Fibroblast of skin of left biceps (primary cell): ENCODE data around the gene OR2C3.
"Not testable (repeated sequence)": the region's sequence is repeated elsewhere in the genome, so short reads cannot be mapped to it uniquely, and the experiment has no call there.

Experiments used
- DNase-seq, 2 experiments: peaks; one replicate each; pipeline ENCODE4 v3.0.0-alpha.2; 2013; ENCODE audit warnings: low read depth in 2 of 2

OR2C3 gene

DNA sequence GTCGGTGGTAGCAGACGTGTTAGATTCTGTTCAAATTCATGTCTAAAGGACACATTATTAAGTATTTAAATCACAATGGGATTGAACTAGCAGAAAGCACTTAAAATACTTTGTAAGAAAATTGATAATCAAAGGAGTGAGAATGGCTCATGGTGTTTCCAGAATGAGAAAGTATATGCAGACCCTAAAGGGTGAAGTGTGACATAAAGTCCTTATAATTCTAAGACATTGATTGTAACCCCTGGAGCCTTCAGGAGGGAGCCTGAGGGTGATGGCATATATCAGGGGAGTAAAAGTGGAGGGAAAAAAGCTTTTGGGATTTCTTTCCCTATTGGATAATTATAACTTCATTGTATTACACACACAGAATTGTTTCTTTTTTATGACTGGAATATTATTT lies at the start of gene OR2C3:
Gene OR2C3, minus strand, starts transcription at position 101 of the 400 bp plus-strand sequence. CDS start 3,929 bp downstream, outside the sequence.
- DNase-seq, result no peak

DNA sequence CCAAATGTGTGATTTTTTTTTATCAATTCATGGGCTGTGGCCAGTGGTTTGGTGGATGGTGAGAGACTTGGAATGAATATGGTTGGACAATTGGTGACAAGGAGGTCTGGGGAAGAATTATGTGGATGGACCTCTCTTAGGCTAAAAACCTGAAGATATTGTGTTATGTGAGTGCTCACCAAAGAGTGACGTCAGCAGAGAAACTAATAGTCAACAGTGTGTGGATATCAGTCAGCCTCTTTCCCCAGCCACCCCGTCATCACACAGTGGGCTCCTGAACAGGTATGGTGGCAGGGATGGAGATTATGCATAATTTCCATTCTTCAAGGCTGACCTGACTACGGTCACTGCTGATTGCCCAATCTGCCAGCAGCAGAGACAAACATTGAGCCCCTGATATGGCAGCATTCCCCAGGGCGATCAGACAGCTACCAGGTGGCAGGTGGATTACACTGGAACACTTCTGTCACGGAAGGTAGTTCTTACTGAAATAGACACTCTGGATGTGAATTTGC lies 42.8 kb upstream of the OR2C3 start:
- DNase-seq, result no peak

DNA sequence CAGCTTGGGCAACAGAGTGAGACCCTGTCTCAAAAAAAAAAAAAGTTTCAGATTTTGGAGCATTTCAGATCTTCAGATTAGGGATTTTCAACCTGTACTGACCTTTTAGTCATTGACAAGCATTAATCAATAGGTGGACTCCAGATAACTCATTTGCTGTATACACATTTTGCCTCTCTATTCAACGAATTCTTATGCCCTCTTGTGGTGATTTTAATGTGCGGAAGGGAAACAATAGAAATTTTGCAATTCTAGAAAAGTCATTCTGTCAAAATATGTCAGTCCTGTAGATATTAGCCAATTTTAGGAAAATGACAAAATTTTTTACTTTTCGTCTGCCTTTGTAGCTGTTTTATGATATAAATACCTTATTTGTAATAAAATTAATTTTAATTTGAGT lies 40.3 kb upstream of the OR2C3 start:
- DNase-seq, result no peak

DNA sequence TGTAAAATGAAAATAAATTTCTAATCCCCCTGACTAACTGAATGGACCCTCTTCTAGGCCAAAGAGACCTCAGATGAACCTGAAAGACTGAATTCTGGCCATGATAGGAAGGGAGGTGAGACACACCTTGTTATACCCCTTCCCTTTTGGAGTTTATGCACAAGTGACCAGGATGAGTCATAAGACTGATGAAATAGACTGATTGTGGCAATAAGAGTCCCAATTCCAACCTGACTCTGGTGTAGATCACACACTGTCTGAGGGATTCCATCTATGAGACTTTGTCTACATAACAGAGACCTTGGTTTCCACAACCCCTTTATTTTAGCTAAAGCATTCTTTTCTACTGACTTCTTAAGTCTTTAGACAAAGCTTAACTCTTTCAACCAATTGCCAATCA lies 38.4 kb upstream of the OR2C3 start:
- DNase-seq, result no peak

DNA sequence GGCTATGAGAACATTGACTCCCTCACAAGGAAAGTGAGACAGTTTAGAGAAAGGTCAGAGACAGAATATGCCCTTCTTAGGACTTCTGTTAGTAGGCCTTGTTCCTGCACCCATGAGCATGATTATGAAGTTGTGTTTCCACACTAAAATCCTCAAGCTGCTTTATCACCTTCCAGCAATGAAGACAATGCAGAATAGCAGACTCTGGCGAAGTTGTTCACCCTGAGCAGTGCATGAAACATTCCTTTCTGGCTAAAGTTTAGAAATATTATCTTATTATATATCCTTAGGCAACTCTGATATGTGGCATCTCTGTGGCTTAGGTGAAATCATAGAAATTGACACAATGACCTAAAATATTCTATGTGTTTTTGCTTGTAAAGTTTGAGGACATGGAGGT lies 38.0 kb upstream of the OR2C3 start:
- no peak for DNase-seq

DNA sequence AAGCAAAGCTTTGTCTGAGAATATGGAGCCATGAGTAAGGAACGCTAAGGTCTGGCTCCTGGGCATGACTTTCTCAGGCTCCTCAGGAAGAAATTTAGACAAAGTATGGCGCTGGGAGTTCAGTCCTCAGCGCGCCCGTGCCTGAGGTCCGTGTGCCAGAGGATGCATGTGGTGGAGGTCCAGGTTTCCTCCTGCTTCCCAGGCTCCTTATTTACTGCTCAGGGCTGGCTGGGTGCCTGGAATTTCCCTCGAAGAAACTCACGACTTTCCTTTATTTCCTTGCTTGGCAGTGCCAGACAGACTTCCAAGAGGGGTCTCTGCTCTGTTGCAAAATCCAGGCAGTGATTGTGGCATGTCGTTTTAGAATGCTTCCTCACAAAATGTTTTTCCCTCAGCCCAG lies 26.0 kb upstream of the OR2C3 start:
- no peak for DNase-seq

DNA sequence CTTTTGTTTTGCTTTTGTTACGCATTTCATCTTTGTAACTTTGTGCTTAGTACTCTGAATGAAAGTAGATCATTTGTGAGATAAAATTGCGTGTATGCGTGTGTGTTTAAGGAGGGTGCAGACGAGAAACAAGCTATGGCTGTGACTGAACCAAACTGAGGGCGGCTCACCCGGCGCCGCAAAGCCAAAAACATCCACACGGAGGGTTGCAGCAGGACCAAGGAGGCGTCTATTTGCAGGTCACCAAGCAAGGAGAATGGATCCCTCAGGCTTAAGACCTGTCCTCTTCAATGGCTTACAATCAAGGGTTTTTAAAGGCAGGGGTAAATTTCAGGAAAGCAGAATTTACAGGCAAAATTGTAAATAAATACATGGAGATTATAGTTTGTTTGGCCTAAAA lies 25.5 kb upstream of the OR2C3 start:
- DNase-seq, result no peak

DNA sequence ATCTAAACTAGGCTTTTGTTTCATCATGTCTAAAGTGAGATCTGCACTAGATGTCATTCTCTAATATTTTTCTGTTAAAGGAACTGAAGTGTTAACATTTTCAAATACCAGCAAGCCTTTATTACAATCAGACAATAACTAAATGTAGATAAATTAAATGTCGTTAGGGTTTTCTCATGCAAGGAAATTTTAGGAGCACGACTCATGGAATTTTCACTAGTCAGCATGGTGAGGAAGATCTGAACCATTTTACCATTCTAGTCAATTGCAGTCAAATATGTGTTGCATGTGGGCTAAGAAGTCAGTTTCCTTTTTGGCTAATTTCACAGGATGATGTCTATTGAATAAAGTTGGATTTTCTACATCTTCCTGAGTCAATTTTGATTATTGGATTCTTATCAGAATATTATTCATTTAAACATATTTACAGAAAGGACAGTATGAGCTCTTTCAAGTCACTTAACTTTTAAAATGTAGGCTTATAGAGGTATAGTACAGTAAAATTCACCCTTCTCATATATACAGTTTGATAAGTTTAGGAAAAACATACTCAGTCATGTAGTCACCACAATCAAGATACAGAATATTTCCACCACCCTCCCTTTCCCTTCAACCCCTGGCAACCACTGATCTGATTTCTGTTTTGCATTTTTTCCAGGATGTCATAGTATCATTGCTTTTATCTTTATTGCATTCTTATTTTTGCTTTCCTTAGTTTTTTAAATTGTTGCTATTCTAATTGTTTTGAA lies 21.9 kb upstream of the OR2C3 start:
- peak; percentile 2 to 7 for DNase-seq

DNA sequence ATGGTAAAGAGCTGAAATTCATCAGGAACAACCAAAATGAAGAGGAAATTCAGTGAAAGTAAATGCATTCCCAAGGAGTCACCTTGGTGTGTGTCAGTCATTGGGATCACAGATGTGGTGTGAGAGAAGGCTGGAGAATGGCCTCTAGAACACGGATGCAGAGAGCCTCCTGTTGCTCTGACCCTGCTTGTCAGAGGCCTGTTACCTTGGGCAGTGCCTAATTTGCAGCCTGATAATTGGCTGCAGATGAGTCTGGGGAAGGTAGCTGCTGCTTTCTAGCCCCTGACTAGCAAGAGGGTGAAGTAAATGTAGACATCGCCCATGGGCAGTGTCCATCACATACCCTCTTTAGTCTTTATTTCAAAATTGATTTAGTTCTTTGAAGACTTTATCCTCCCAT lies 16.0 kb upstream of the OR2C3 start:
- DNase-seq, result no peak

DNA sequence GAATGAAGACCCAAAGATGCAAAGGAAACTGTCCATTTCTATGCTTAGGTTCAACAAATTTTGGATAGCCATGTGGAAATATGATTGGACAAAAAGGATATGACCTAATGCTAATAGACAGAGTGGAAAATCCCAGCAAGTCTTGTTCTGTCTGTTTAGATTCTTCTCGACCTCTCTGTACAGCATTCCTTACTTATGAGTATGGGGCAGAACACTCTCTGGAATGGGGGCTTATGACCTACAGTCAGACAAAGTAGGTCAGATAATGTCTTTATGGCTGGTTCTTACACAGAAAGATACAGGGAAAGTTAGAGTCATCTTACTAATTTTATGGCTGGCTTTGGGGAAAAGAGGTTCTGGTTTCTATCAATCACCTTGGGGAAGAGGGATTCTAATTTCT lies 15.5 kb upstream of the OR2C3 start:
- DNase-seq, result peak; percentile 8 to 13

DNA sequence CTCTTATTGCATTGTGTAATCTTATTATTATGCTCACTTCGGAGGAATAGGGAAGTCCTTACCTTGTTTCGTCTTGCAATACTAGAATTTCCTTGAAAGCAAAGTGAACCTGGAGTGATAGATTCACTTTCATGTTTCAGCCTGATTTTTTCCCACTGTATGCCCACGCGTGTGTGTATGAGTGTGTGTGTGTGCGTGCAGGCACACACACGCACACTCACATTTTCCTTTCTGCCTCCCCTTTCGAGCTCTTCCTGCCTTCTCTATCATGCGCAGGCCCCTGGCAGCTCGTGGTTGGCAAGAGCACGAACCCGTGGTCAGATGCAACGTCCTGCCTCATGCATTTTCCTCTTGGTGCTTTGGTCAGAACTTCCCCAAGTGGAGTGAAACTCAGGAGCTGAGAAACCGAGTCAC lies 12.5 kb upstream of the OR2C3 start, which contains the start of gene GCSAML:
Gene GCSAML, plus strand, starts transcription at position 366 of the 414 bp plus-strand sequence. CDS start 58 bp downstream, outside the sequence.
- no peak for DNase-seq

DNA sequence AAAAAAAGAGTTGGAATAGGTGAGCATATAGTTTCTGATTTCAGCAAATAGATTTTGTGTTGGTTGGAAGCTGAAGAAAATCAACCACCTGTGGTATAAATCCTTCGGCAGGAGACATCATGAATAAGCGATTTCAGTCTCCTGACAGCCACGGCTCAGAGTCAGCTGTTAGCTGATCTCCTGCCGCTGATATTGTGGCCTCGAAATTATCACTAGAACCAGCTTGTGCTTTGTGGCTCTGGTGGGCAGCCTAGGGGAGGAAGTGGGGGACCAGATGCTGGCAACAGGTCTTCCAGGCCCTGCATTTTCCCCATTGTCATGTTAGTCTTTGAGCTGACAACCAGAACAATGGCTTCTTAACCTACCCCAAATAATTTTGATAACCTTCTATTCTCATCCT lies 11.9 kb upstream of the OR2C3 start:
- DNase-seq, result no peak

DNA sequence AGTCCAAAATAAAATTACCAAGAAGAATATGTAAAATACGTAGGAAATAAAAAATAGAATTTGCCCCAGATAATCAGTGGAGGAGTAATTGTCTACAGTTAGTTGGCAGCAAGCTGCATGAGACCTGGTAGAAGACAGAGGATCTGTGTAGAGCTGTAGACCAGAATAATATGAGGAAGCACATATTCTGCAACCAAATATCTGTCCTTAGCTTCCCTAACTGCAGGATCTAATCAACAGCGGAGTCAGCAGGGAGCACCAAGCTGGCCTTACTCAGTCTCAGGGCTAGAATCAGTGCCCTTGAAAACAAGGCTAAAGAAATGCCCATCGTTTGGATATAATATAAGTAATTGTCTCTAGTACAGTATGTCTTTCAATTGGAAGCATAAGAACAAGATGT lies 6.6 kb upstream of the OR2C3 start:
- no peak for DNase-seq

DNA sequence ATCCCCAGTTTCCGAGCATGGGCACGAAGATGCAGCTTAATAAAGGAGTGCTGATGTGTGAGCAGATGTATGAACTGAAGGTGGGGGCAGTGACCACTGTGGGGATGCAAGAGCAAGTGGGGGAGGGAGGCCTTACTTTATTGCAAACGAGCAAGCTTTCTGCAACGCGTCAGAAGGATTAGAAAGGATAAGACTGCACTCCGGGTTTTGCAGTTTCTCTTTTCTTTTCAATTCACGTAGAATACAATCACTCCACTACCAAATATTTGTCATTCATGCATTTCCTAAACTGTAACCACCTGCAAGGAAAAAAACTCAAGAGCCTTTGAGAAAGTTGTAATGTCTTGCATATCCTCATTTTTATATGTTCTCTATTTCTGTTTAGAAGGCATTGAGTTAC lies 4.3 kb upstream of the OR2C3 start:
- DNase-seq, result no peak

DNA sequence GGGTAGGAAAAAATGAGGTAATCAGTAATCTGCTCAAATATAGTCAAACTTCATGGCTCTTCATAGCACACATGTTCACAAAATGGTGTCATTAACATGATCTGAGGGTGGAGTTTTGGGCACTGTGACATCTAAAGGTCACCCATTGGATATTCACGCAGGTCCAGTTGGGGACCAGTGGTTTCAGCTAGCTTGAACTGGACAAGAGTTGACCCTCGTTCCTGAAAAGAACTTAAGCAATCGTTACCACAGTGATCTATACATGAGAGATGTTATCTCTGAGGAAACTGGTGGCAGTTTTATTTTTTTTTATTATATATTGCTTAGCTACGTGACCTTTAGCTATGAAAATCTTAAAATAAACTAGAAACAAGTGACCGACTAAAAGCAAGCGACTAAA lies 3.0 kb upstream of the OR2C3 start:
- no peak for DNase-seq

DNA sequence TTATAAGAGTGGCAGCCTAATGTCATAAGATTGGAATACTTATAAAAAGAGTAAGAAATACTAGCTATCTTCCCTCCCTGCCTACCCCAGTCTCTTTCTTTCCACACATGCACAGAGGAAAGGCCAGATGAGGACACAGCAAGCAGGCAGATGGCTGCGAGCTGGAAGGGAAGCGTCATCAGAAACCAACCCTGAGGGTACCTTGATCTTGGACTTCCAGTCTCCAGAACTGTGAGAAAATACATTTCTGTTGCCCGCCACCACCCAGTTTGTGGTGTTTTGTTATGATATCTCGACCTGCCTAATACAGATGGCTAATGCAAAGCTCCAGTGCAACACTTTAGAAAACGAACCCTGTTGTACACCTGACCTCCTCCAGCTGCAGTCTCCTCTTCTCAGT lies 2.3 kb upstream of the OR2C3 start:
- no peak for DNase-seq

DNA sequence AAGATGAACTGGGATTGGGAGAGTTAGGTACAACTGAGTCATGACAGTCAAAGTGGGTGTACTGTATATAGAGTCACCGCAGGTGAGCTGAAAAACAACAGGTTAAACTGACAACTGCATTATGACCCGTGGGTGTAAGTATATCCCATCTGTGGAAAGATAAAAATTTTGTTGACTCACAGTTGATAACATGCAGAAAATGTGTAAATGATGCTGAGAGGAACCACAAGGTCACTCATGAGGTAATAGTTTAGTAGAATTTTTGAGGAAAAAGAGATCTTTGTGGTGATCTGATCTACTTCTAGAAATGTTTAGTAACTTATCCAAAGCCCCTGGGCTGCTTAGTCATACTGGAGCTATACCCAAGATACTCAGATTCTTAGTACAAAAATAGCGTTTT lies 838 bp downstream of the OR2C3 start:
- DNase-seq, result no peak

DNA sequence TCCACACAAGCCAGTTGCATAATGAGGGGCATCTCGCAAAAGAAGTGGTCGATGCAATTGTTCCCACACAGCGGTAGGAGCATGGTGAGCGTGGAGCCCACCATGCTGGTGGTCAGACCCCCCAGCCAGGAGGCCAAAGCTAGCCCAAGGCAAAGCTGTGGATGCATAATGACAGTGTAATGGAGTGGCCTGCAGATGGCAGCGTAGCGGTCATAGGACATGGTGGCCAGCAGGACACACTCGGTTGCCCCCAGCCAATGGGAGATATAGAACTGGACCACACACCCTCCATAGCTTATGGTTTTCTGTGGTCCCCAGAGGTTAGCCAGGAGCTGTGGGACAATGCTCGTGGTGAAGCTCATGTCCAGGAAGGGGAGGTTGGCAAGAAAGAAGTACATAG lies 4.3 kb downstream of the OR2C3 start:
- no peak for DNase-seq

DNA sequence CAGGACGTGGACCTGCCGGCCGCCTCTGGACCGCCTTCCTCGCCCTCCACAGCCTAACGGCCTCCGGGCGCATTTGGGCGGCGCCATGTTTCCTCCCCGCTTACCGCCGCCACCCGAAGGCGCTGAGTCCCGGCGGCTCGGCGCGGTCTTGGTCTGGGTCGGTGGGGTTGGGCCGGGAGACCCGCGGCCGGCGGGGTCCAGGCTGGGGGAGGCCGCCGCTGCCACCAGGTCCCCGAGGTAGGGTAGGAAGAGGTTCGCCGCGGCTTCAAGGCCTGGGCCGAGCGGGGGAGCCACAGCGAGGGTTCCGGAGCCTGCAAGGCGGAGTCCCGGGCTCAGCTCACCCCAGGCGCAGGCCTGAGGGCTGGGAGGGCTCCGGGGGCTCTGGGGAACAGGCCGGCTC lies 5.5 kb downstream of the OR2C3 start:
- DNase-seq, result no peak

DNA sequence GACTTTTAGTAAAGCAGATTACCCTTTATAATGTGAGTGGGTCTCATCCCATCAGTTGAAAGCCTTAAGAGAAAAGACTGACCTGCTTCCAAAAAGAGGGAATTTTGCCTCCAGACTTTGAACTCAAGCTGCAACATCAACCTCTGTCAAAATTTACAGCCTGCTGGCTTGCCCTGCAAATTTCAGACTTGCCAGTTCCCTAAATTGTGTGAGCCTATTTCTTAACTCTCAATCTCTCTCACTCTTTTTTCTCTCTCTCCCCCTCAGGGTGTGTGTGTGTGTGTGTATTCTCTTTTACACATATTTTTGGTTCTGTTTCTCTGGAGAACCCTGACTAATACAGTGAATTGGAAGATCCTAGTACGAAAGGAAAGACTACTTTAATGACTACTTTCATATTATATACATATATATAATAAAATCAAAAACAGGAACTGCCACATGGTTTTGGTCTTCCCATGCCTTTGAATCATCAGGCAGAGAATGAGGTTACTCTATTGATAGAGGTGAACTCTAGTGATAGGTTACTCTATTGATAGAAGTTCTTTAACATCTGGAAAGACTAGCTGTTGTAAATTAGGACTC lies 6.4 kb downstream of the OR2C3 start:
- no peak for DNase-seq

DNA sequence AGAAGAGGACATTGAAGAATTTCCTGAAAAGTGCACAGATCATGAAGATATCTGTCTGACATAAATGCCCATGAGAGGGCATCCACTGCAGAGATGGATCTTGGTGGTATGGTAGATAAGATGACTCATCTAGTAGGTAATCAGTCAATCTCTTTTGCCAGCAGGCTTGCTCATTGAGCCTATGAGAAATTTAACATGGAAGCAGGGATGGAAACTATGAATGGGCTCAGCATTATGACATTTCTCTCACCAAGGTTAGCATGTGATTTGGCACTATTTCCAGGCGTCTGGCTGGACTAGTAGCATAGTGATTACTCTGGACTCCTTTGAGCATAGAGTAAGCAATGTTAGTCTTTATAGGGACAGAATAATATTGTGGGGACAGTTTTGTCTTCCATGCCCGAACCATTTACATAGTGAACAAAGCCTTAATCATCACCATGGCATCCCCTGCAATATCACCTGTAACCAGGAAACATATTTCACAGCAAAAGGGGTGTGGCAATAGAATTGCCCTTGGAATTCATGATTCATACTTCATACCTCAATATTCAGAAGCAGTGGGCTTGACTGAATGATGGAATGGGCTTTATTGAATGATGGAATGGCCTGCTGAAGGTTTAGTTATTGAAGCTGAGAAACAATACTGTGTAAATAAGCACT lies 7.3 kb downstream of the OR2C3 start:
- no peak for DNase-seq

DNA sequence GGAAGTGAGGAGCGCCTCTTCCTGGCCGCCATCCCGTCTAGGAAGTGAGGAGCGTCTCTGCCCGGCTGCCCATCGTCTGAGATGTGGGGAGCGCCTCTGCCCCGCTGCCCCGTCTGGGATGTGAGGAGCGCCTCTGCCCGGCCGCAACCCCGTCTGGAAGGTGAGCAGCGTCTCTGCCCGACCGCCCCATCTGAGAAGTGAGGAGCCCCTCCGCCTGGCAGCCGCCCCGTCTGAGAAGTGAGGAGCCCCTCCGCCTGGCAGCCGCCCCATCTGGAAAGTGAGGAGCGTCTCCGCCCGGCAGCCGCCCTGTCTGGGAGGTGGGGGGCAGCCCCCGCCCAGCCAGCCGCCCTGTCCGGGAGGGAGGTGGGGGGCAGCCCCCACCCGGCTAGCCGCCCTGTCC lies 14.4 kb downstream of the OR2C3 start:
- not testable (repeated sequence) for DNase-seq

DNA sequence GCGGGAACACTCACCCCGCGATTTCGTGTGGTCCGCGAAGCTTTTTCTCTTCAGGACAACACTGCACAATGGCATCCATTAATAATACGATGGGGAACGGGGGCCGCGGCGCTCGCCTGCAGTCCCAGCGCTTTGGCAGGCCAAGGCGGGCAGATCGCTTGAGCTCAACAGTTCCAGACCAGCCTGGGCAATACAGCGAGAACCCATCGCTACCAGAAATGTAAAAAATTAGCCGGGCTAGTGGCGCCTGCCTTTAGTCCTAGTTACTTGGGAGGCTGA lies 17.7 kb downstream of the OR2C3 start:
- DNase-seq, result no peak
